ENCODE measurements around the gene PHLDB2. TPM values are rescaled to one million over a fixed set of nuclear protein-coding genes. Genes with fewer than 3 reads are reported as not detected.

The PHLDB2 gene
- polyA plus RNA-seq, 4 donors, result 1.1 to 17.8 (median 4.5) TPM

DNA sequence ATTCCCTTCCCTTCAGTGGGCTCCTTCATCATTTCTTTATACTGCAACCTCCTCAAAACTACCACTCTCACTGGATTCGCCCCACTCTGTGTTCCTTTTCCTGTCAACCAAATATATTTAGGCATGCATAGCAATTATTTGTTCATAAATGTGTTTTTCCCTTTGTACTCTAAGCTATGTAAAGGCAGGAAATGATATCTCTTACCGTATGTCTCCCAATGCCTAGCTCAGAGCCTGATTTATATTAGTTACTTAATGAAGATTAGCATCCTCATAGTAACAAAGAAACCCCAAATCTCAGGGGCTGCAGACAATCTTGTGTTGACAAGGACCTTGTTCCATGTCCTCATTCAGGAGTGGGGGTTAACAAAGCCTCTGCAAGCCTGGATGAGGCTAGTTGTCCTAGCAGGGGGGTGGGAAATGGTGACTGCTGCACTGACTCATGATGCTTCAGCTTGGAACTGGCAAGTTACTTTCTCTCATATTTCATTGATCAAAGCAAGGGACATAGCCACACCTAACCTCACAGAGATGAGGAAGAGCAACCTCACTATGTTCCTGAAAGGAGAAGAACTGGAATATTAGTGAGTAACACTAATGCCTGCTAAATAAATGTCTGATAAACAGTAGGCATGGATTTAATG is 15.2 kb downstream of the PHLDB2 start:
- Histone ChIP-seq H3K27ac (ENCODE audit: low read depth in 1 of 3, low read length in 2 of 3) (no peak overlapping the region), H3K9me3 (ENCODE audit: control insufficient read depth in 2 of 2, insufficient read depth in 1 of 2, low read depth in 1 of 2, low read length in 1 of 2) (no peaks in the 10 kb centered on the region), H3K4me1 (ENCODE audit: control insufficient read depth in 3 of 3, insufficient read depth in 2 of 3, low read depth in 1 of 3, low read length in 2 of 3) (no peaks in the 10 kb centered on the region), H3K36me3 (ENCODE audit: control insufficient read depth in 3 of 3, insufficient read depth in 2 of 3, low read depth in 1 of 3, low read length in 3 of 3) (peaks cover 0 to 2% (median 0%) of the 10 kb centered on the region in 3 donors), H3K27me3 (ENCODE audit: control insufficient read depth in 3 of 3, insufficient read depth in 3 of 3, low read length in 3 of 3) (no peaks in the 10 kb centered on the region), H3K4me3 (ENCODE audit: low read depth in 1 of 3, low read length in 3 of 3) (no peak overlapping the region)
- DNase-seq (no peak), FAIRE-seq (no peak)
- 72 to 73% (median 73%) methylated on average over 2 of the region's 2 CpGs for WGBS, 3 donors

DNA sequence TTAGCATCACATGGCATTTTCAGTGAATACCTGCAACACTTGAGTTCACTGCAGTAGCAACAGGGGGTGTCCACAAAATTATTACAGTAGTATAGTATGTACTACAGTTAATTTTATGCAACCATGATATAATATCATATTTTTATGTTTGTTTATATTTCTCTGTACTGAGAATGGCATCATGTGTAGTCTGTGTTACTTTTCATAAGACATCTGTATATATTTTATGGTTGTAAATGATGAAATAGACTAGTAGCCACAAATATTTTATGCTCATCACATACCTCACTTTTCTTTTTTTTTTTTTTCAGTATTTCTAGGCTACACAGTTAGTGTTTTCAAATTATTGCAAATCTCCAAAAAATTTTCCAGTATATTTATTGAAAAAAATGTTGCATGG is 22.4 kb downstream of the PHLDB2 start:
- Histone ChIP-seq H3K27me3 (ENCODE audit: control insufficient read depth in 3 of 3, insufficient read depth in 3 of 3, low read length in 3 of 3) (no peaks in the 10 kb centered on the region), H3K9me3 (ENCODE audit: control insufficient read depth in 2 of 2, insufficient read depth in 1 of 2, low read depth in 1 of 2, low read length in 1 of 2) (peaks cover 0 to 12% of the 10 kb centered on the region in 2 donors), H3K4me3 (ENCODE audit: low read depth in 1 of 3, low read length in 3 of 3) (no peak overlapping the region), H3K4me1 (ENCODE audit: control insufficient read depth in 3 of 3, insufficient read depth in 2 of 3, low read depth in 1 of 3, low read length in 2 of 3) (no peaks in the 10 kb centered on the region), H3K36me3 (ENCODE audit: control insufficient read depth in 3 of 3, insufficient read depth in 2 of 3, low read depth in 1 of 3, low read length in 3 of 3) (peaks cover 0 to 9% (median 0%) of the 10 kb centered on the region in 3 donors), H3K27ac (ENCODE audit: low read depth in 1 of 3, low read length in 2 of 3) (no peak overlapping the region)
- no peak for FAIRE-seq
- DNase-seq, result no peak

DNA sequence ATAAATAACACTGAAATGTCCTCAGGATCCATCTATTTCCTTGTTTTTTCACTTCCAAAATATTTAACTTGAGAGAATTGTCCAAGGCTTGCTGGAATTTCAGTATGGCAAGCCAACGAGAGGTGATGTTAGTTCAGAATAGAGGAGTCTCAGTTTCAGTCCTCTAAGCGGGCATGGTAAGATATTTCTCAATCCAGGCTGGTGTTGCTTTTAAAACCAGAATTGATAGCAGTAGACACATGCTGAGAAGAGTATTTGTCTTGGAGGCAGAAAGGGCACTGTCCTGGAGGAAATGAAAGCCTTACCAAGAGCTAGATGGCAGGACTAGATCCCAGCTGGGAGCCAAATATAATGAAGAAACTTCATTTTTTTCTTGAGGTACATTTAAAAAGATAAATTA is 23.1 kb downstream of the PHLDB2 start:
- 86 to 99% (median 96%) methylated on average over 2 of the region's 2 CpGs for WGBS, 3 donors
- FAIRE-seq (no peak), DNase-seq (no peak)
- Histone ChIP-seq H3K27ac (ENCODE audit: low read depth in 1 of 3, low read length in 2 of 3) (no peak overlapping the region), H3K4me1 (ENCODE audit: control insufficient read depth in 3 of 3, insufficient read depth in 2 of 3, low read depth in 1 of 3, low read length in 2 of 3) (no peaks in the 10 kb centered on the region), H3K36me3 (ENCODE audit: control insufficient read depth in 3 of 3, insufficient read depth in 2 of 3, low read depth in 1 of 3, low read length in 3 of 3) (peaks cover 0 to 9% (median 0%) of the 10 kb centered on the region in 3 donors), H3K4me3 (ENCODE audit: low read depth in 1 of 3, low read length in 3 of 3) (no peak overlapping the region), H3K9me3 (ENCODE audit: control insufficient read depth in 2 of 2, insufficient read depth in 1 of 2, low read depth in 1 of 2, low read length in 1 of 2) (peaks cover 0 to 12% of the 10 kb centered on the region in 2 donors), H3K27me3 (ENCODE audit: control insufficient read depth in 3 of 3, insufficient read depth in 3 of 3, low read length in 3 of 3) (no peaks in the 10 kb centered on the region)

DNA sequence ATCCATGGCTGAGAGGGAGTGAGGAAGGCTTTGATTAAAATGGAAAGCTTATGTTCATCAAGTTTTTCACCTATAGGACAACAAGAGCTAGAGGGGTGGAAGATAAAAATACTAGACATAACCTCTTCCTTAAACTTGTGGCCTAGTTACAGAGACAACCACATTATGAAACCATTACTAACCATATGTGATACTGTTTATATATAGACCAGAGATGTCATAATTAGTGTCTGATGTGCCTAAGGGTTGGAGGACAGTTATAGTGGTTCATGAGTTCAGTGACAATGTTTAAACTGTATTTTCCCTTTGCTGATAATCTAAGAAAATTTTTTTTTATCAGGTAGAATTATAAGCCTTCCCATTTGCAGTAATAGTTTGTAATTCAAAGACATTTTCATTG is 23.7 kb downstream of the PHLDB2 start:
- Histone ChIP-seq H3K4me1 (ENCODE audit: control insufficient read depth in 3 of 3, insufficient read depth in 2 of 3, low read depth in 1 of 3, low read length in 2 of 3) (no peaks in the 10 kb centered on the region), H3K4me3 (ENCODE audit: low read depth in 1 of 3, low read length in 3 of 3) (no peak overlapping the region), H3K36me3 (ENCODE audit: control insufficient read depth in 3 of 3, insufficient read depth in 2 of 3, low read depth in 1 of 3, low read length in 3 of 3) (peaks cover 0 to 9% (median 0%) of the 10 kb centered on the region in 3 donors), H3K27ac (ENCODE audit: low read depth in 1 of 3, low read length in 2 of 3) (no peak overlapping the region), H3K9me3 (ENCODE audit: control insufficient read depth in 2 of 2, insufficient read depth in 1 of 2, low read depth in 1 of 2, low read length in 1 of 2) (peaks cover 0 to 12% of the 10 kb centered on the region in 2 donors), H3K27me3 (ENCODE audit: control insufficient read depth in 3 of 3, insufficient read depth in 3 of 3, low read length in 3 of 3) (no peaks in the 10 kb centered on the region)
- no peak for DNase-seq
- no peak for FAIRE-seq

DNA sequence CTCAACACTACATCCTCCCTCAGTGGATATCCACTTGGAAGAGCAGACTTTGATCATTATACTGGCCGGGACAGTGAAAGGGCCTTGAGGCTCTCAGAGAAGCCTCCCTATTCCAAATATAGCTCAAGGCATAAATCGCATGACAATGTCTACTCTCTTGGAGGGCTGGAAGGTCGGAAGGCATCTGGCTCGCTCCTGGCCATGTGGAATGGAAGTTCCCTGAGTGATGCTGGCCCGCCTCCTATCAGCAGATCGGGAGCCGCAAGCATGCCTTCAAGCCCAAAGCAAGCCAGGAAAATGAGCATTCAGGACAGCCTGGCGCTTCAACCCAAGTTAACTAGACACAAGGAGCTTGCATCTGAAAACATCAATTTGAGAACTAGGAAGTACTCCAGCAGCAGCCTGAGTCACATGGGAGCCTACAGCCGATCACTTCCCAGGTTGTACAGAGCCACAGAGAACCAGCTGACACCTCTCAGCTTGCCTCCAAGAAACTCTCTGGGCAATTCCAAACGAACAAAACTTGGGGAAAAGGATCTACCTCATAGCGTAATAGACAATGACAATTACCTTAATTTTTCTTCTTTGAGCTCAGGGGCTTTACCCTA is 25.4 kb downstream of the PHLDB2 start:
- peaks cover 0 to 9% (median 0%) of the 10 kb centered on the region in 3 donors for H3K36me3 ChIP-seq (ENCODE audit: control insufficient read depth in 3 of 3, insufficient read depth in 2 of 3, low read depth in 1 of 3, low read length in 3 of 3)
- FAIRE-seq (no peak), DNase-seq (no peak)
- H3K9me3 ChIP-seq (ENCODE audit: control insufficient read depth in 2 of 2, insufficient read depth in 1 of 2, low read depth in 1 of 2, low read length in 1 of 2), result peaks cover 0 to 12% of the 10 kb centered on the region in 2 donors
- no peaks in the 10 kb centered on the region for H3K27me3 ChIP-seq (ENCODE audit: control insufficient read depth in 3 of 3, insufficient read depth in 3 of 3, low read length in 3 of 3)
- no peak overlapping the region for H3K27ac ChIP-seq (ENCODE audit: low read depth in 1 of 3, low read length in 2 of 3)
- no peaks in the 10 kb centered on the region for H3K4me1 ChIP-seq (ENCODE audit: control insufficient read depth in 3 of 3, insufficient read depth in 2 of 3, low read depth in 1 of 3, low read length in 2 of 3)
- 90 to 96% (median 94%) methylated on average over 11 of the region's 11 CpGs for whole genome bisulfite sequencing, 3 donors
- no peak overlapping the region for H3K4me3 ChIP-seq (ENCODE audit: low read depth in 1 of 3, low read length in 3 of 3)

DNA sequence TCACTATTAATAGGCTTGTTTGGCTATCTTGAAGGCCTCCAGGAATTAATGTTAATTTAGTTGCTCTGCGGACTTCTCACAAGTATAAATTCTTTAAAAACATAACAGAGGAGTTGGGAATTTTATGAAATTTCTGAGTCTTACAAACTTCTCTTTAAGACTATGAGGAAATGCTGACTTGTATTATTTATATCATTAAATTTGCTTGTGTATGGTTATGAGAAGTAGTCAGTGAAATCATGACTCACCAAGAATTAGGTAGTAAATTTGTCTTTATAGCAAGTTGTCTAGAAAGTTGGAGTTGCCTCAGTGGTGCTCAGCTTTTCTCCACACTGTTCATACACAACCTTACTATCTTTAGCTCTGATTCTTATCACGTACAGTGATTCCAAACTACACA is 26.5 kb downstream of the PHLDB2 start:
- Histone ChIP-seq H3K27me3 (ENCODE audit: control insufficient read depth in 3 of 3, insufficient read depth in 3 of 3, low read length in 3 of 3) (no peaks in the 10 kb centered on the region), H3K4me3 (ENCODE audit: low read depth in 1 of 3, low read length in 3 of 3) (no peak overlapping the region), H3K4me1 (ENCODE audit: control insufficient read depth in 3 of 3, insufficient read depth in 2 of 3, low read depth in 1 of 3, low read length in 2 of 3) (no peaks in the 10 kb centered on the region), H3K36me3 (ENCODE audit: control insufficient read depth in 3 of 3, insufficient read depth in 2 of 3, low read depth in 1 of 3, low read length in 3 of 3) (peaks cover 0 to 9% (median 0%) of the 10 kb centered on the region in 3 donors), H3K9me3 (ENCODE audit: control insufficient read depth in 2 of 2, insufficient read depth in 1 of 2, low read depth in 1 of 2, low read length in 1 of 2) (peaks cover 0 to 6% of the 10 kb centered on the region in 2 donors), H3K27ac (ENCODE audit: low read depth in 1 of 3, low read length in 2 of 3) (no peak overlapping the region)
- no peak for DNase-seq
- WGBS, 3 donors, result 93 to 98% (median 94%) methylated on average over 2 of the region's 2 CpGs
- no peak for FAIRE-seq

DNA sequence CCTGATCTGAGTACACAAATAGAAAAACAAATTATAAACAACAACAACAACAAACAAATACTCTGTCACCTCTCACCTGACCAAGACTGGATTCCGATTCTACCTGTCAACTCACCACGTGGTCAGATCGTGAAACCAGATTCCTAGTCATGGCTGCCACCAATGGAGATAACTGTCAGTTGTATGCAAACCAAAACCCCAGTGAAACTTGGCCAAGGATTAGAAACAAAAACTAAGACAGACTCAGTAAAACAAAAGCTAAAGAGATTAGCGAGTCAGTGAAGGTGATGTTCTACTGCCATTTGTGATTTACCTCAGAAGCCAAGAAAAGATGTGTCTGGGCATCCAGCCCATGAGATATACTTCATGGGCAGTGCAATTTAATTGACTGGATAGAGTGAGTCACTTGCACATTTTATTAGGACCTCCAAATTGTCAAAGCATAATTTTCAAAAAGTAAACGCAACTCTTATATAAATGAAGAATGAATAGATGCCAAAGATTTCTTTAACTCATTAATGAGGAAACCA is 31.1 kb downstream of the PHLDB2 start:
- peaks cover 0 to 4% (median 0%) of the 10 kb centered on the region in 3 donors for H3K36me3 ChIP-seq (ENCODE audit: control insufficient read depth in 3 of 3, insufficient read depth in 2 of 3, low read depth in 1 of 3, low read length in 3 of 3)
- WGBS, 3 donors, result 87 to 90% (median 89%) methylated on average over 5 of the region's 5 CpGs
- H3K27ac ChIP-seq (ENCODE audit: low read depth in 1 of 3, low read length in 2 of 3), result no peak overlapping the region
- H3K4me3 ChIP-seq (ENCODE audit: low read depth in 1 of 3, low read length in 3 of 3), result no peak overlapping the region
- no peaks in the 10 kb centered on the region for H3K27me3 ChIP-seq (ENCODE audit: control insufficient read depth in 3 of 3, insufficient read depth in 3 of 3, low read length in 3 of 3)
- H3K4me1 ChIP-seq (ENCODE audit: control insufficient read depth in 3 of 3, insufficient read depth in 2 of 3, low read depth in 1 of 3, low read length in 2 of 3), result no peaks in the 10 kb centered on the region
- FAIRE-seq (no peak), DNase-seq (no peak)
- no peaks in the 10 kb centered on the region for H3K9me3 ChIP-seq (ENCODE audit: control insufficient read depth in 2 of 2, insufficient read depth in 1 of 2, low read depth in 1 of 2, low read length in 1 of 2)

DNA sequence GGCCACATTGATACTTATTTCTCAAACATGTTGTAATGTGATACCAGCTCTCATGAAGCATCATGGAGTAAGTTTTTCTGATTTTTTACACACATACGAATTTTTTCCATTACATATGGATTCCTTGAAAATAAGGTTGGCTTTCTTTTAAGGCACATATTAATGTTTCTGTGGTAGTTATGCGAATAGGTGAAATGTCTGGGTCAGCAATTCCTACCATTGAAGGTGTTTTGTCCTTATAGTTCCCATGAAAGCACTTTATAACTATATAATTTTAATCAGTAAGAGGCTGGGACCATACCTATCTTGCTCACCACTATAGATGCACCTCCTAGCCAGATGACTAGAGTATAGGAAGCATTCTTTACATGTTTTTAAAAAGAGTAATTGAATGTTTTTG is 33.0 kb downstream of the PHLDB2 start:
- Histone ChIP-seq H3K27ac (ENCODE audit: low read depth in 1 of 3, low read length in 2 of 3) (no peak overlapping the region), H3K4me3 (ENCODE audit: low read depth in 1 of 3, low read length in 3 of 3) (no peak overlapping the region), H3K27me3 (ENCODE audit: control insufficient read depth in 3 of 3, insufficient read depth in 3 of 3, low read length in 3 of 3) (no peaks in the 10 kb centered on the region), H3K9me3 (ENCODE audit: control insufficient read depth in 2 of 2, insufficient read depth in 1 of 2, low read depth in 1 of 2, low read length in 1 of 2) (no peaks in the 10 kb centered on the region), H3K4me1 (ENCODE audit: control insufficient read depth in 3 of 3, insufficient read depth in 2 of 3, low read depth in 1 of 3, low read length in 2 of 3) (no peaks in the 10 kb centered on the region), H3K36me3 (ENCODE audit: control insufficient read depth in 3 of 3, insufficient read depth in 2 of 3, low read depth in 1 of 3, low read length in 3 of 3) (peaks cover 0 to 3% (median 0%) of the 10 kb centered on the region in 3 donors)
- DNase-seq, result no peak
- FAIRE-seq, result no peak
- WGBS, 3 donors, result 81 to 93% (median 93%) methylated on average over 2 of the region's 2 CpGs
